AG10803 (cell line): ENCODE data around the gene AMBRA1.

Experiments
- DNase-seq: peaks from one replicate; pipeline ENCODE4 v3.0.0; 2010; ENCODE audit warnings: low read depth
- H3K4me3 ChIP-seq: 2 replicates; pipeline ENCODE4 v1.5.1; 2011; ENCODE audit warnings: mild to moderate bottlenecking, low read length, control low read depth
- CTCF ChIP-seq: conservative IDR thresholded peaks from 2 replicates; pipeline ENCODE4 v1.5.1; 2011; ENCODE audit warnings: mild to moderate bottlenecking, low read length, control low read depth, inconsistent platforms

The AMBRA1 gene

GRCh38 chr11:46480166-46480726 is 113.6 kb downstream of the AMBRA1 start:
- no peak overlapping the region for H3K4me3 ChIP-seq
- TF ChIP-seq CTCF, result no peak
- DNase-seq, result no peak

GRCh38 chr11:46479601-46480000 is 114.2 kb downstream of the AMBRA1 start:
- no peak for DNase-seq

GRCh38 chr11:46478196-46478595 is 115.6 kb downstream of the AMBRA1 start:
- no peak for DNase-seq
- TF ChIP-seq CTCF, result no peak
- H3K4me3 ChIP-seq, result no peak overlapping the region

More at GRCh38 chr11:46479601-46480000, 114.2 kb downstream of the AMBRA1 start:
- H3K4me3 ChIP-seq, result no peak overlapping the region
- no peak for TF ChIP-seq CTCF

- no peak overlapping the region for H3K4me3 ChIP-seq
- TF ChIP-seq CTCF, result no peak
- DNase-seq, result no peak
These were observed 116.7 kb downstream of the AMBRA1 start for GRCh38 chr11:46477136-46477535.

- H3K4me3 ChIP-seq, result no peak overlapping the region
- DNase-seq, result no peak
- no peak for TF ChIP-seq CTCF
These were observed 117.8 kb downstream of the AMBRA1 start for GRCh38 chr11:46475926-46476545.

- DNase-seq, result no peak
- H3K4me3 ChIP-seq, result no peak overlapping the region
- no peak for TF ChIP-seq CTCF
These were observed 118.5 kb downstream of the AMBRA1 start for GRCh38 chr11:46475051-46475925.
